GM12874 (cell line): Measurements from ENCODE around the gene DGCR2.

Experiments
- CTCF ChIP-seq: IDR thresholded peaks from 2 replicates; pipeline ENCODE4 v1.5.1; 2011; ENCODE audit warnings: low read depth, mild to moderate bottlenecking, control low read depth, low read length, moderate library complexity; ENCODE audit not compliant: insufficient read depth

The DGCR2 gene

GRCh38 chr22:19036229-19036522 is 86.0 kb downstream of the DGCR2 start:
- TF ChIP-seq CTCF = no peak

GRCh38 chr22:19035474-19036228 is 86.6 kb downstream of the DGCR2 start:
- no peak for TF ChIP-seq CTCF

GRCh38 chr22:19022755-19023154 is 99.5 kb downstream of the DGCR2 start:
- TF ChIP-seq CTCF = no peak

GRCh38 chr22:19019679-19020032 is 102.6 kb downstream of the DGCR2 start:
- no peak for TF ChIP-seq CTCF

GRCh38 chr22:19019029-19019678 is 103.1 kb downstream of the DGCR2 start:
- no peak for TF ChIP-seq CTCF

GRCh38 chr22:19018256-19018655 is 104.0 kb downstream of the DGCR2 start:
- no peak for TF ChIP-seq CTCF

GRCh38 chr22:19016081-19016766 is 106.0 kb downstream of the DGCR2 start:
- TF ChIP-seq CTCF = no peak
